Central memory CD8-positive, alpha-beta T cell (primary cell): ENCODE results near the gene JAK1.
A peak's percentile ranks its signal among the peaks of the same experiment; 100 is the strongest.

Source experiments
- ATAC-seq: fragments of 150-1000 bp; cut with Tn5 transposase; replicated peaks from 2 replicates; pipeline ENCODE4 v1.10.0; 2022; ENCODE audit warnings: mild to moderate bottlenecking, moderate FRiP score, moderate number of reproducible peaks; ENCODE audit not compliant: poor library complexity, severe bottlenecking; ENCODE audit errors: extremely low read depth
- DNase-seq, 2 donors: peaks; one replicate each; pipeline ENCODE4 v3.0.0; 2021; ENCODE audit warnings: low spot score in 2 of 2
- H3K27ac Mint-ChIP-seq: one replicate; pipeline ENCODE4 v1.8.0; 2022; ENCODE audit warnings: low read depth, mild to moderate bottlenecking, moderate library complexity, mixed read lengths
- H3K27me3 Mint-ChIP-seq: one replicate; pipeline ENCODE4 v1.8.0; 2022; ENCODE audit warnings: mixed read lengths
- H3K36me3 Mint-ChIP-seq: one replicate; pipeline ENCODE4 v1.8.0; 2022; ENCODE audit warnings: mild to moderate bottlenecking, moderate library complexity, mixed read lengths; ENCODE audit not compliant: insufficient read depth
- H3K4me1 Mint-ChIP-seq: one replicate; pipeline ENCODE4 v1.8.0; 2022; ENCODE audit warnings: mixed read lengths
- H3K4me3 Mint-ChIP-seq: one replicate; pipeline ENCODE4 v1.8.0; 2022; ENCODE audit warnings: mild to moderate bottlenecking, moderate library complexity, mixed read lengths
- H3K9me3 Mint-ChIP-seq: one replicate; pipeline ENCODE4 v1.8.0; 2022; ENCODE audit warnings: mixed read lengths

Gene JAK1

DNA sequence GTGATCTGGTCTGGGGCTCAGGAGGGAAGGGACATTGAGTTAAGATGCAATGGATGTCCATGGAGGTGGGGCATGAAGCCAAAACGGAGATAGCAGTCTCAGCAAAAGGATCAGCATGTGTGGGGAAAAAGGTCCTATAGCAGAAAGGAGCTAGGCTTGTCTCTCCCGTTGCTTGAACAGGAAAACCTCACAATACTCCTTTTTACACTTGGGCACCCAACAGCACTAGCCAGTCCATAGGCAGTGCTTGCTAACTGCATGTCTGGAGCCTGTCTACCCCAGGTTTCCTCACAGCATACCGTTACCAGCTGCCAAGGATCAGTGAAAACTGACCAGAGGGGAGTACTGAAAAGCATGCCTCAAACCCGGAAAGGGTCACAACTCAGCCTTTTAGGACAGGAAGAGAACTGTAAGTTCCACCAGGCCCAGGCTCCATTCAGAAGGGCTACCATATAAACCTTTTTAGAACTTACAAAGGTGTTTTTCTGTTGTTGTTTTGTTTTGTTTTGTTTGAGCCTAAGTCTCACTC, 78.6 kb downstream of the JAK1 start:
- H3K27ac Mint-ChIP-seq = peak overlapping the region; percentile 0

DNA sequence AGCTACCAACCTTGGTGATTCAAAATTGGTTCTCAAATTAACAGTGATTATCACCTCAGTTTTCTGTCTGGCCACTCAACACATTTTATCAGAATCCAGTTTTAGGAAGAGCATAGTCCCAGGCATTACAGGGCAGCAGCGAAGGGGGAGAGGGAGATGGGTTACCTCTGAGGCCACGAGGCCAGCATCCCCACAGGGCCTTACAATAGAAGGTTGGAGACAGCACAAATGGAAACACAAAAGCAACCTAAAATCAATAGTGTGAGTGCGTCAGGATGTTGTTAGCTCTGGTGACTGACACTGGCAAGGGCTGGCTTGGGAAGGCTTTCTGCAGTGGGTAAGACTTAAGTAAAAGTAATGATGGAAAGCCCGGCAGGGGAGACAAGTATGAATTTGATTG, 79.5 kb downstream of the JAK1 start:
- Mint-ChIP-seq H3K27me3 (no peaks in the 10 kb centered on the region), H3K4me1 (peaks cover 90% of the 10 kb centered on the region), H3K4me3 (no peak overlapping the region), H3K27ac (peak overlapping the region; percentile 78), H3K36me3 (peaks cover 17% of the 10 kb centered on the region), H3K9me3 (no peaks in the 10 kb centered on the region)
- DNase-seq (no peak), ATAC-seq (no peak)

More for the DNA sequence above, 78.6 kb downstream of the JAK1 start:
- Mint-ChIP-seq H3K9me3 (no peaks in the 10 kb centered on the region), H3K27me3 (no peaks in the 10 kb centered on the region), H3K4me1 (peaks cover 89% of the 10 kb centered on the region), H3K4me3 (no peak overlapping the region), H3K36me3 (peaks cover 15% of the 10 kb centered on the region)
- no peak for ATAC-seq
- no peak for DNase-seq

DNA sequence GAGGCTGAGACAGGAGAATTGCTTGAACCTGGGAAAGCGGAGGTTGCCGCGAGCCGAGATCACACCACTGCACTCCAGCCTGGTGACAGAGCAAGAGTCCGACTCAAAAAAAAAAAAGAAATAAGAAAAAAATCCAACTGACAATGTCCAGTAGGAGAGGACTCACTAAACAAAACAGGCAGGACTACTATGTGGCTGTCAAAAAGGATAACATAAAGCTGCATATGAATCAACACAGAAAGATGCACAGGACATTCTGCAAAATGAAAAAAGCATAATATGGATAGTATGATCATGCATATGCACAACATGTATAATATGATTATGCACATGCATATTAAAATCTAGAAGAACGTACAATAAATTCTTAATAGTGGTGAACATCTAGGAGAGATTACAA, 80.7 kb downstream of the JAK1 start:
- peaks cover 86% of the 10 kb centered on the region for H3K4me1 Mint-ChIP-seq
- peaks cover 18% of the 10 kb centered on the region for H3K36me3 Mint-ChIP-seq
- DNase-seq = no peak
- H3K4me3 Mint-ChIP-seq = no peak overlapping the region
- H3K27ac Mint-ChIP-seq = no peak overlapping the region
- H3K9me3 Mint-ChIP-seq = no peaks in the 10 kb centered on the region
- no peaks in the 10 kb centered on the region for H3K27me3 Mint-ChIP-seq
- no peak for ATAC-seq

DNA sequence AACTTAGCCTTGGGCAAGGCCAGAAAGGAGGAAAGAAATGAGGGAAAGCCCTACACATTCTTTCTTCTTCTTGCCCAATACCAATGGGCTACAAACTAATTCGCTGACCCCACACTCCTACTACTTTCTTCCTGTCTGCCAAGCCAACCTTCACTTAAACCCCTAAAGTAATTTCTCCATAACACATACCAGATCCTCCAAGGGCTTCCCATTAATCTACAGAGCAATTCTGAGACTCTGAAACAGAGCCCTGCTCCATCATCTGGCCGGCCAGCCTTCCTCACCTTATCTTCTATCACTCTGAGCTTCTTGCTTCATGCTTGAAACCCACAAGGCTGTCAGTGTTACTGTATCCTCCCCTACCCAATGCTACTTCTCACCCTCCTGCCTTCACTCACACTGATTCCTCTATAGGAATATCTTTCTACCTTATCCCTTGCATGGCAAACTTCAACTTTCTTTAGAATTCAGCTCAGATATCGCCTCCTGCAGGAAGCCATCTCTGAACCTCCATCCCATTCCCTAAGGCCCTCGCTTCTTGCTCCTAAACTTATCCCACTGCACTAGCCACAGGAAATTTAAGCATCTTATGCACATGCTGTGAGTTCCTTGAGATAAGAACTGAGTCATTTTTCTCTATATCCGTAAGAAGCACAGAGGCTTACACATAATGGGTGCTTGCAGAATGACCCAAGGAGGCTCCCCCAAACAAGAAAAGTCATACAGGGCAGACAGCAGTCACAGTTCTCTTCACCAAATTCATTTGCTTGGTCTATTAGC, 81.9 kb downstream of the JAK1 start:
- peak overlapping the region; percentile 5 for H3K4me3 Mint-ChIP-seq
- ATAC-seq (peak; percentile 41), DNase-seq (no peak)
- H3K4me1 Mint-ChIP-seq = peaks cover 77% of the 10 kb centered on the region
- peaks cover 18% of the 10 kb centered on the region for H3K36me3 Mint-ChIP-seq
- no peaks in the 10 kb centered on the region for H3K9me3 Mint-ChIP-seq
- H3K27ac Mint-ChIP-seq = peak overlapping the region; percentile 26
- H3K27me3 Mint-ChIP-seq = no peaks in the 10 kb centered on the region

DNA sequence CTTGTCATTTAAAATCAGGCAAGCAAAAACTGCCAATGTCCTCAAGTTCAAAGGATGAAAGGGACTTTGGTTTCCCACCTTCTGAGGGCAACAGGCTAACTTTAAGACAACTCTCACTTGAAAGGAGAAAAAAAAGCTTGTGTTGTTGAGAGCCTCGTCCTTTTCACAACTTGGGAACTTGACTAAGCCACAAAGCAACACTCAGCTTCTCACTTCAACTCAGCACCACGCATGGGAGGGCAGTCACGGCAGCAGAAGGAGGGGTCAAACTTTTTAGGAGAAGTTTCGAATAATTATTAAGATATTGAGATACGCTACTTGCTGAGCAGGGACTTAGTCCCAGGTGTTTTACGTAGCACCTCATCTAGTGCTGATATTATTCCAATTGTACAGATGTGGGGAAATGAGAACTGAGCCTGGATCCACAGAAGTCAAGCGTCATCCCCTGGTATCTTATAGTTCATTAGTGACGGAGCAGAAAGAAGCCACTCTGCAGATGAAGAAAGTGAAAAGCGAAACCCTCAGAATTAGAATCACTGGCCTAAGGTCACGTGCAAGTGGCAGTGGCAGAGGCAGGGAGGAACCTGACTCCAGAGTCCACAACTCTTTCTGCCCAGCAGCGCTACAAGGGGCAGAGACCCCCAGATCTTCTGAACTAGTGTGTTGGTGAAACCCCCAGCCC, 83.6 kb downstream of the JAK1 start:
- DNase-seq (no peak), ATAC-seq (peak; percentile 81)
- Mint-ChIP-seq H3K36me3 (peaks cover 25% of the 10 kb centered on the region), H3K27me3 (no peaks in the 10 kb centered on the region), H3K4me1 (peaks cover 70% of the 10 kb centered on the region), H3K4me3 (peak overlapping the region; percentile 61), H3K9me3 (no peaks in the 10 kb centered on the region), H3K27ac (peak overlapping the region; percentile 58)

DNA sequence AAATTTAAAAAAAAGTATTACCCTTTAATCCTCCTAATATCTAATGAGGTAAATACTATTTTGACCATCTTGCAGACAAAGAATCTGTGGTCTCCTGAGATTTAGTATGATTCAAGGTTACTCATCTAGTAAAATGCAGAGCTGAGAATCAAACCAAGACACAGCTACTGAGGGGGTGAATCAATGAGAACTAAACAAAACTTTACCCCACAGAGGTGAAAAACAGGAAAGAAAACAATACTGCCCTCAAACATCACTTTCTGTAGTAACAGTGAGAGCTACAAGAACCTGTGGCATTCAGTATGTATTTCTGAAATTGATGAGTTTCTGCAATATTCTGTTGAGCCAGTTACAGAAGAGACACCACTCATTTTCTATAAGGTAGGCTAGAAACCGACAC, 85.1 kb downstream of the JAK1 start:
- H3K4me3 Mint-ChIP-seq = peak overlapping the region; percentile 31
- no peak for DNase-seq
- no peaks in the 10 kb centered on the region for H3K27me3 Mint-ChIP-seq
- no peaks in the 10 kb centered on the region for H3K9me3 Mint-ChIP-seq
- peaks cover 70% of the 10 kb centered on the region for H3K4me1 Mint-ChIP-seq
- peaks cover 36% of the 10 kb centered on the region for H3K36me3 Mint-ChIP-seq
- H3K27ac Mint-ChIP-seq = no peak overlapping the region
- ATAC-seq = no peak

DNA sequence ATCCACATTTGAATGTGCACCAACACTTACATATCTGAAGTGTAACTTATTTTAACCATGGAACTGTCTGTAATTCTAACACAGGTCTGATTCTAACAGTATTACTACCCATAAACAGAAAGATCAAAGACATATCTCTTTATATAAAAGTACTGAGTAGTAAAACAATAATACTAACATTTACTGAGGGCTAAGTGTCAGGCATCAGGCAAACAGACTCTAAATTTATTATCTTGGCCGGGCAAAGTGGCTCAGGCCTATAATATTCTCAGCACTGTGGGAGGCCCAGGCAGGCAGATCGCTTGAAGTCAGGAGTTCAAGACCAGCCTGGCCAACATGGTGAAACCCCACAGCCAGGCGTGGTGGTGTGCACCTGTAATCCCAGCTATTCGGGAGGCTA, 85.9 kb downstream of the JAK1 start:
- peaks cover 42% of the 10 kb centered on the region for H3K36me3 Mint-ChIP-seq
- H3K27ac Mint-ChIP-seq = no peak overlapping the region
- no peak for DNase-seq
- H3K9me3 Mint-ChIP-seq = no peaks in the 10 kb centered on the region
- H3K4me1 Mint-ChIP-seq = peaks cover 70% of the 10 kb centered on the region
- H3K4me3 Mint-ChIP-seq = no peak overlapping the region
- H3K27me3 Mint-ChIP-seq = no peaks in the 10 kb centered on the region
- no peak for ATAC-seq

DNA sequence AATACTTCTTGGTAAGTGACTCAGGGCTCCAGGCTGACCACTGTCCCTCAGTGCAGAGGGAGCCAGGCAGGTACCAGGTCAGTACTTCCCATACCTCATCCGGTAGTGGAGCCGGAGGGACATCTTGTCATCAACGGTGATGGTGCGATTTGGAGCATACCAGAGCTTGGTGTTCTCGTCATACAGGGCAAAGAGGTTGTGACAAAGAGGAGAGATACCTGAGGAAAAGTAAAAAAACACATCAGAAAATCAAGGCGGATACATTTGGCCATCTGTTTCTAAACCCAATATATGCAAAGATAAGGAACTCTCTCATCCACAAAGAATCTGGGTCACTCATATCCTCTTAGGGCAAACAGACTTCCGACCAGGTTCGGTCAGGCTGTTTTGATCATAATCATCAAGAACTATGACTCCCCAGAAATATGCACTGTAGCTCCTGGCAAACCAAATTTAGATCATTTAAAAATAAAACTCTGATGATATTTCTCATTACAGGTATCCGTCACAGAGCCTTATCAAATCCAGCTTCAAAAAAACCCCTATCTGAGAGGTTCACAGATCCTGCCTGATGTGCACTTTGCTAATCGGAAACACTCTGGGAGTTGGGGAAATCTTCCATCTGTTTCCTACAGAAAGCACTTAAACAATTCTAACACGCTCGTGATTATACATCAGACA, 87.3 kb downstream of the JAK1 start:
- H3K4me1 Mint-ChIP-seq = peaks cover 68% of the 10 kb centered on the region

DNA sequence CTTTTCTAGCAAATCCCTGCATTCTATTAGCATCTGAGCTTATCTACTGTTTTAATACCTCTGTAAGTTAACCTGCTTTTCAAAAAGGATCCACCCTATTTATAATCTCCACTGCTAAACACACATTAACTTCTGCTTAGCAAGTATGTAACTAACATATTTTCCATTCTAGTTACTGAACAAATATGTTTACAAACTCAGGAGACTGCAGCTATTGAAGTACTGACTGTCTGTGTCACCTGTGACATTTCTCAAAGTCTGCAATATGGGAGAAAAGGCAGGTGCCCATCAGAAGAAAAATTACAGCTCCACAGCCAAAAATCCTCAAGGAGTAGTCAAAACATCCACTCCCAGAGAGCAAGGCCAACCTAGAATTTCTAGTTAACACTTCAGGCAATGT, 88.3 kb downstream of the JAK1 start:
- no peak for ATAC-seq
- Mint-ChIP-seq H3K27me3 (no peaks in the 10 kb centered on the region), H3K9me3 (no peaks in the 10 kb centered on the region), H3K36me3 (peaks cover 50% of the 10 kb centered on the region), H3K4me1 (peaks cover 65% of the 10 kb centered on the region), H3K4me3 (no peak overlapping the region), H3K27ac (peak overlapping the region; percentile 93)
- DNase-seq = no peak

More for the DNA sequence above, 87.3 kb downstream of the JAK1 start:
- Mint-ChIP-seq H3K27me3 (no peaks in the 10 kb centered on the region), H3K4me3 (no peak overlapping the region), H3K27ac (no peak overlapping the region), H3K9me3 (no peaks in the 10 kb centered on the region), H3K36me3 (peaks cover 42% of the 10 kb centered on the region)
- no peak for DNase-seq
- ATAC-seq = no peak

DNA sequence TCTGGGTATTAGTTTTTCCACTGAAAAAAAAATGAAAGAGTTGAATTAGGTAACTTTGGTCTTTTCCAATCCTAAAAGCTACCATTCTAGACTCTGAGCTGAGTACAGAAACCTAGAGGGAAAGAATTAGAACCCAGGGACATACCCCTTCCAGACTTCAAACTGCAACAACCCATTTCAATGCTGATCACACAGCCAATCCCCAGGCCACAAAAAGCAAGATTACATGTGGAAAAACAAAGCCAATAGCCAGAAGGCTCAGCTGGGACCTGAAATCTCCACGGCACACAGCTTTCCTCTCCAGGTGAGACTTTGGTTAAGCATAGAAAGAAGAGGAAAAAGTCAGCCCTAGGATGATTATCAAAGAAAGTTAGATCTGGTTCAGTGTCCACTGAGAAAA, 88.8 kb downstream of the JAK1 start:
- Mint-ChIP-seq H3K9me3 (no peaks in the 10 kb centered on the region), H3K27ac (peak overlapping the region; percentile 93), H3K4me3 (peak overlapping the region; percentile 63), H3K4me1 (peaks cover 65% of the 10 kb centered on the region), H3K36me3 (peaks cover 54% of the 10 kb centered on the region), H3K27me3 (no peaks in the 10 kb centered on the region)
- ATAC-seq = no peak
- DNase-seq = no peak

DNA sequence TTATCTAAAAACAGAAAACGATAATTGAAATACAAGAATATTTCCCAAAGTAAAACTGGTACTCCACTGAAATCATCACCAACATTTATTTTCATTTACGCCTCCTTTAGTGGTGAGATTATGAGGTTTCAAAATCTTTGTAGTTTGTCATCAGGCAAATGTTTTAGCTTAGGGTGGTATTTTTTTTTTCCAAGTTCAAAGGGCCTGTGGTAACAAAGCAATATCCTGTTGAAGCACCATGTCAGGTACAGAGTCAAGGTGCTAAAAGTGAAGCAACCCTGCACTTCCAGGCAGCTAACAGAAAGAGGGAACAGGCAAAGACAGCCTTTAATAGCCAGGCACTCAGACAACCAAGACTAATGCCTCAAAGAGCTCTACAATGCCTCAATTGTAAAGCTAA, 89.2 kb downstream of the JAK1 start:
- Mint-ChIP-seq H3K4me1 (peaks cover 65% of the 10 kb centered on the region), H3K4me3 (peak overlapping the region; percentile 63), H3K27ac (peak overlapping the region; percentile 93), H3K36me3 (peaks cover 56% of the 10 kb centered on the region), H3K27me3 (no peaks in the 10 kb centered on the region), H3K9me3 (no peaks in the 10 kb centered on the region)
- ATAC-seq (peak; percentile 97), DNase-seq (peak in 1 of 2 donors; percentile 46)

DNA sequence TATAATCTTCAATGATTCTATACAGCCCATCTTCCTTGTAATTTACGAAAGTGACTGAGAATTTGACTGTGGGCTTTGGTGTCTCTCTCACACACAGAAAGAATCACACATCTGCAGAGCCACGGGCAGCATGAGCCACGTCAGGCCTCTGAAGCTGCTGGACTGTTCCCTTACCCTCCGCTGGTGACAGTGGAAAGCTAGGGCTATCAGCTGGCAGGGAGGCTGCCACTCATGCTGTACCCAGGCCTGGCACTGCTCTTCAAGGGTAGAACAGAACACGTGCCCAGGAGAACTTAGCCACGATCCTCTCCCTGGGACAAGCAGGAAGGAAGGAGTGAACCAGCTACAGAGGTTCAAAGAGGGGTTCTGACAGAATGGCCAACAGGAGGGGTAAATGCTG, 90.7 kb downstream of the JAK1 start:
- Mint-ChIP-seq H3K27ac (peak overlapping the region; percentile 93), H3K27me3 (no peaks in the 10 kb centered on the region), H3K4me3 (peak overlapping the region; percentile 45), H3K9me3 (no peaks in the 10 kb centered on the region), H3K4me1 (peaks cover 64% of the 10 kb centered on the region), H3K36me3 (peaks cover 64% of the 10 kb centered on the region)
- DNase-seq (no peak), ATAC-seq (no peak)
